22Rv1 (cell line): ENCODE measurements around the gene KCNV2.

Experiments
- ZFX ChIP-seq: fragments of 450-650 bp; IDR thresholded peaks from 2 replicates; pipeline ENCODE4 v1.6.1; 2017; ENCODE audit warnings: antibody characterized with exemption, borderline replicate concordance
- TF ChIP-seq, protein P1 (sequence below): fragments of 450-650 bp; IDR thresholded peaks from 2 replicates; pipeline ENCODE4 v1.5.1; 2017; ENCODE audit warnings: mild to moderate bottlenecking

- TF ChIP-seq, protein P1, sequence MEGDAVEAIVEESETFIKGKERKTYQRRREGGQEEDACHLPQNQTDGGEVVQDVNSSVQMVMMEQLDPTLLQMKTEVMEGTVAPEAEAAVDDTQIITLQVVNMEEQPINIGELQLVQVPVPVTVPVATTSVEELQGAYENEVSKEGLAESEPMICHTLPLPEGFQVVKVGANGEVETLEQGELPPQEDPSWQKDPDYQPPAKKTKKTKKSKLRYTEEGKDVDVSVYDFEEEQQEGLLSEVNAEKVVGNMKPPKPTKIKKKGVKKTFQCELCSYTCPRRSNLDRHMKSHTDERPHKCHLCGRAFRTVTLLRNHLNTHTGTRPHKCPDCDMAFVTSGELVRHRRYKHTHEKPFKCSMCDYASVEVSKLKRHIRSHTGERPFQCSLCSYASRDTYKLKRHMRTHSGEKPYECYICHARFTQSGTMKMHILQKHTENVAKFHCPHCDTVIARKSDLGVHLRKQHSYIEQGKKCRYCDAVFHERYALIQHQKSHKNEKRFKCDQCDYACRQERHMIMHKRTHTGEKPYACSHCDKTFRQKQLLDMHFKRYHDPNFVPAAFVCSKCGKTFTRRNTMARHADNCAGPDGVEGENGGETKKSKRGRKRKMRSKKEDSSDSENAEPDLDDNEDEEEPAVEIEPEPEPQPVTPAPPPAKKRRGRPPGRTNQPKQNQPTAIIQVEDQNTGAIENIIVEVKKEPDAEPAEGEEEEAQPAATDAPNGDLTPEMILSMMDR, result no peak
- TF ChIP-seq ZFX, result no peak
These were observed 28.7 kb upstream of the KCNV2 start for GRCh38 chr9:2688636-2689035.
